GM12801 (cell line): Measurements from ENCODE around the gene NPB.

Source experiments
- TF ChIP-seq, protein P1 (sequence below): IDR thresholded peaks from one replicate; pipeline ENCODE4 v1.5.1; 2011; ENCODE audit warnings: control low read depth; ENCODE audit not compliant: insufficient read length; ENCODE audit errors: extremely low read depth

The NPB gene

GRCh38 chr17:81903415-81903831 is 1.4 kb downstream of the NPB start:
- TF ChIP-seq, protein P1, sequence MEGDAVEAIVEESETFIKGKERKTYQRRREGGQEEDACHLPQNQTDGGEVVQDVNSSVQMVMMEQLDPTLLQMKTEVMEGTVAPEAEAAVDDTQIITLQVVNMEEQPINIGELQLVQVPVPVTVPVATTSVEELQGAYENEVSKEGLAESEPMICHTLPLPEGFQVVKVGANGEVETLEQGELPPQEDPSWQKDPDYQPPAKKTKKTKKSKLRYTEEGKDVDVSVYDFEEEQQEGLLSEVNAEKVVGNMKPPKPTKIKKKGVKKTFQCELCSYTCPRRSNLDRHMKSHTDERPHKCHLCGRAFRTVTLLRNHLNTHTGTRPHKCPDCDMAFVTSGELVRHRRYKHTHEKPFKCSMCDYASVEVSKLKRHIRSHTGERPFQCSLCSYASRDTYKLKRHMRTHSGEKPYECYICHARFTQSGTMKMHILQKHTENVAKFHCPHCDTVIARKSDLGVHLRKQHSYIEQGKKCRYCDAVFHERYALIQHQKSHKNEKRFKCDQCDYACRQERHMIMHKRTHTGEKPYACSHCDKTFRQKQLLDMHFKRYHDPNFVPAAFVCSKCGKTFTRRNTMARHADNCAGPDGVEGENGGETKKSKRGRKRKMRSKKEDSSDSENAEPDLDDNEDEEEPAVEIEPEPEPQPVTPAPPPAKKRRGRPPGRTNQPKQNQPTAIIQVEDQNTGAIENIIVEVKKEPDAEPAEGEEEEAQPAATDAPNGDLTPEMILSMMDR, result no peak

DNA sequence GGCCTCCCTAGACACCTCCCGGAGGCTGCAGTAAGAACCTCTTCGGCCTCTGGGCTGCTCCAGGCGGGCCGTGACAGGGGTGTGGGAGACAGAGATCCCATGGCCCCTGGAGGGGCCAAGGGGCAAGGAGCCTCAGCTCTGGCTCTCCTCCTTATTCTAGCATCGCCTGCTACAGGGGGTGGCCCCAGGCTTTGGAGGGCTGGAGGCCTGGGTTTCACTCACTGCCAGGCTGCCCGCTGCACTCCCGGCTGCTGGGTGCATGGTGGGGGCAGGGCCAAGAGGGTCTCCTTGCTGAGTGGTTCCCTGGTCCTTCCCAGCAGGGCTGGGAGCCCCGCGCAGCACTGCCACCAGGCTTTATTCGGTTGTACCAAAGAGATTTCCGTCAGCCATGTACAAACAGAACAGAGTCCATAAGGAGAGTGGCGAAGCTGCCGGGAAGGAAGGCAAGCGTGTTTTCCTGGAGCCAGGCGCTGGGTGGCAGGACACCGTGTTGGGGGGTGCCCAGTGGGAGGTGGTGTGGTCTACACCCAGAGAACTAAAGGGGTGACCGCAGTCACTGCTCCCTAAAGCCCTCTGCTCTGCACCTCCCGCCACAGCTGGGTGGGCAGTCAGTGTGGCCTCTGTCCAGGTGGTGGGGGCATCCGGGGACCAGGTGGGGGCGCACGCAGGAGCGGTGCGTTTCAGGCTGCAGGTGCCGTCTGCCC is 2.0 kb downstream of the NPB start:
- TF ChIP-seq, protein P1, result no peak

DNA sequence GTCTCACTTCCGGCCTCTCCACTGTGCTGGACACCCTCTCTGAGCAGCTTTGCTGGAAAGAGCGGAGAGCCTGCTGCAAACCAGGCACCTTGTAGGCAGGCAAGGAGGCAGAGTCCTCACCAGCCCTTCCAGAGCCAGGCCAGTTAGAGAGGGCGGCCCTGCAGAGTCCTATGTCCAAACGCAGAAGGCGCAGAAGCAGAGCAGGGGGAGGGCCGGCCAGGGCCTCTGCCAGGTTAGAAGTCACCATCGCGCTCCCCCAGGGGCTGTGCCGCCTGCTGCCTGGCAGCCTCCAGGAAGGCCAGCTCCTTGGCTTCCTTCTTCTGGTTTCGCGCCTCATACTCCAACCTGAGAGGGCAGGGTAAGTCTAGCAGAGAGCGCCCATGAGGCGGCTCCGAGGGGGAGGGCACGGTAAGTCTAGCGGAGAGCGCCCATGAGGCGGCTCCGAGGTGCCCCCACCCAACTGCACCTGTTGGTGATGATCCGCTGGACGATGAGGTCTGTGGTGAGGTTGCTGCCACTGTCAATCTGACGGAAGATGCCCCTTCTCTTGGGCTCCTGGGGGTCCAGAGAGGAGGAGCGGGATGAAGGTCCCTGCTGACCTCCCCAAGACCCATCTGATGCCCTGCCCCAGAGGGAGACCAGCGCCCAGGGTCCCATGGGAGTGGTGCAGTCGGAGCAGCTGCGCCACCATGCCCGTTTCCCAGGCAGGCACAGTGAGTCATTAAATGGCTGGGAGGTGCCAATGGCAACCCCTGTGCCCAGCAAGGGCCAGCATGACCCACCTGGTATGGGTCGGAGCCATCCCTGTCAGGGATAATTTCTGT is 2.8 kb downstream of the NPB start:
- TF ChIP-seq, protein P1, result no peak

- TF ChIP-seq, protein P1, result no peak
Measured at GRCh38 chr17:81905424-81905875, 3.4 kb downstream of the NPB start.

- TF ChIP-seq, protein P1, result no peak
Measured at GRCh38 chr17:81905993-81906392, 4.0 kb downstream of the NPB start.

DNA sequence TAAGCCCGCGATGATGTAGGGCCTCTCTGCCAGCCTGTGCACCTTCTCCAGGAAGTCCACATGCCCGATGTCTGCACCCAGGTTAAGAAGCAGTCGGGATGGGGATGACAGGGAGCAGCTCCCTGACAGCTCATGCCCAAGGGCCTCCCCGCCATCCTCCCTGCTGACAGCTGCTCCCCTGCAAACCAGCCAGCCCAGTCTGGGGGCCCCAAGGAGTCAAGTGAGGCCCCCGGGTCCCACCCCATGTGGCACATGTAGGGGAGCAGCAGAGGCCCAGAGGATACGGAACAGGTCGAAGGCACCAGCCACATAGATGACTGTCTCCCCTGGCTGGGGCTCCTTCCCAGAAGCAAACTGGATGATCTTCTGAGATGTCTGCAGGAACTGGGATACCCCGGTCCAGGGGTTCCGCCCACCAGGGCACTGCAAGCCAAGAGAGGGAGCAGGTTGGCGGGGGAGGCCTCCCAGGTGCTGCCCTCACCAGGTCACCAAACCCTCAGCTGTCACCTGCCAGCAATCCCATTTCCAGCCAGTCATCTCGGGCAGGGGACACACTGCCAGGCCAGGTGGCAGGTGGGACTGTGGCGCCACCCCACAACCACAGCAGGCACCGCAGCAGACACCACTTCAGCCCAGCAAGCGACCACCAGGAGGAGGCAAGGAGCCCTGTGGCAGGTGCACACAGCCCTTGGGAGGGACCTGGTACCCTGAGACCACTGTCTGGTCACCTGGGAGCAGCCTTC is 4.6 kb downstream of the NPB start:
- TF ChIP-seq, protein P1, result no peak
